HG03469 (cell line): ENCODE measurements around the gene UBE2J2.
A peak's percentile ranks its signal among the peaks of the same experiment; 100 is the strongest.

ENCODE experiments used
- ATAC-seq: cut with Tn5 transposase; IDR thresholded peaks from one replicate; pipeline ENCODE4 v1.9.1; 2021; ENCODE audit warnings: mild to moderate bottlenecking, moderate library complexity, moderate number of reproducible peaks; ENCODE audit not compliant: unreplicated experiment

Gene UBE2J2

DNA sequence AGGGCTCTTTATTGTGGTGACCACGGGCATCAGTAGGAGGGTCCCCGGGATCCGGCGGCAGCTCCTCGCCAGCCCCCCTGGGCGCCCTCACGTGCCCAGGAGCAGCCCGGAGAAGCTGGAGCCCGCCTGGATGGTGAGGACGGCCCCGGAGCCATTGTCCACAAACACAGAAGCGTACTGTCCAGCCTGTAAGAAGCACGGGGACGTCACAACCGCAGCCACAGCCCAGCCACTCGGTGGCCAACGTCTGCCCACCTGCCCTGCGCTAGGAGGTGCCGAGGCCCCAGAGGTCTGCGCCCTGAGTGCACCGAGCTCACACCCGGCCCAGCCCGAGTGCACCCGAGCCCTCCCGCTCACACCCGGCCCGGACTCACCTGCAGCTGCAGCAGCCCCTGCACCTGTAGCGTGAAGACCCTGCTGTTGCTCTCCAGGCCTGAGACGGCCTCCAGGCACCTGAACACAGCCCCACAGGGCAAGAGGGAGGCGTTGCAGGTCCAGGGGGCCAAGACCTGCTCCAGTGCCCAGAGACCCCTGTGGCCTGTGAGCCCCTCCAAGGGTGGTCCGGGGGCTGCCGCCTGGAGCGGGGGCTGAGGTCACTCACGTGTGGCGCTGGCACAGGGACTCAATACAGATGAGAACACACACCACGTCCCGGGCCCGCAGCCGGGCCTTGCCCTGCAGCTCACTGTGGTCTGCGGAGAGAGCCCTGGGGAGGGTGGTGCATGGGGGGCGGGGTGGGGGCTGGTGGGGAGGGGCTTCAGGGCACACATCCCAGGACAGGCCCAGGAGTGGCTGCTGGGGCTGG, 31.0 kb downstream of the UBE2J2 start:
- ATAC-seq, result no peak

DNA sequence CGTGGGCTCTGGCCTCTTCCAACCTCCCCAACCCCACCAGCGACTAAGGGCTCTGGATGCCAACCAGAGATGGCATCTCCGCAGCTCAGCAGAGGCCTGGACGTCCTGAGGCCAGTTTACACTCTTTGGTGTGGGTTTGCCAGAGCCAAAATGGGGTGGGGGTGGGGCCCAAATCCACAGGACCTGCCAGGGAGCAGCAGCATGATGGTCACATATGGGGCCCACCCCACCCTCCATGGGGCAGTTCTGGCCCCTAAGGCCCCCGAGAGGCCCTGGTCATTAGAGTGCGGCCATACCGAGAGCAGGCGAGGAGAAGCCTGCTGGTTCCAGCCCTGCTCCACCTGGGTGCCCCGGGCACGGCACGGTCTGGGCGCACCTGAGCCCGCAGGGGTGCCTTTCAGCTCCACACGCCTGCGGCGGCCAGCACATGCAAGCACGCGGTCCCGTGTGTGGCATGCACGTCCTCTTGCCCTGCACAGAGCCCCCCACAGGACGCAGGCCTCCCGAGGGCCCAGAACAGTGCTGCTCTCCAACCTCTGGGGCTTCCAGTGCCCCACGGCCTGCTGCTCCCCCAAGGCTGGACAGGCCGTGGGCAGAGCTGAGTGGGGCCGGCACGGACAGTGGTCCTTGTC, 31.9 kb downstream of the UBE2J2 start:
- no peak for ATAC-seq

DNA sequence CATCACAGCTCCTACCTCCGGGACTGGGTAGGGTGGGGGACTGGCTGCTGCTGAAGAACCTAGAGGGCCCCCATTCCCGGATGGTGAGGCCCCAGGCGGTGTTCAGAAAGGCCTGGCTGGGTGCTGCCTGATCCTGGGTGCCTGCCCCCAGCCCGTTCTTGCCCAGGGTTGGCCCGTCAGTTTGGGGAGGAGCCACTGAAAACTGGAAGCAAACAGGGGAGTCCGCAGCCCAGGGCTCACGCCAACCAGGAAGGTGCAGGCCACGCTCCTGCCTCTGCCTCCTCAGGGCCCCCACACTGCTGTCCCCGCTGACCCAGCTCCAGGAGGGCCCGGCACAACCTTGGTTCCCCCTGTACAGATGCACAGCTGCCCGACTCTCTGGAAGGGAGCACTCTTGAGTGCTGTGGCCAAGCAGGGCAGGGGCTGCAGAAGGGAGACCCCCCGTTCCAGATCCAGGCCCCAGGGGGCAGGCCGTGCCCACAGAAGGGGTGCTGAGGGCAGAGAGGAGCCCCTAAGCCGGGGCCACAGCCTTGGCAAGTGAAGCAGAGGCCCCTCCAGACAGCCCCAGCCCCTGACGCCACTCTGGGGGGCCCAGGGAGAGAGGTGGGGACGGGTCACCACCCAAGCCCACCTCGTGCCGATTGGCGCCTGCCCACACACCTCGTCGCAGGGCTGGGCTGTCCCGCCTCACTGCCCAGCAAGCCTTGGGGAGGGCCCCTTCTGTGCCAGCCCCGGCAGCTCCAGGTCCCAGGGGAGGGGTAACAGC, 32.6 kb downstream of the UBE2J2 start:
- ATAC-seq, result no peak

DNA sequence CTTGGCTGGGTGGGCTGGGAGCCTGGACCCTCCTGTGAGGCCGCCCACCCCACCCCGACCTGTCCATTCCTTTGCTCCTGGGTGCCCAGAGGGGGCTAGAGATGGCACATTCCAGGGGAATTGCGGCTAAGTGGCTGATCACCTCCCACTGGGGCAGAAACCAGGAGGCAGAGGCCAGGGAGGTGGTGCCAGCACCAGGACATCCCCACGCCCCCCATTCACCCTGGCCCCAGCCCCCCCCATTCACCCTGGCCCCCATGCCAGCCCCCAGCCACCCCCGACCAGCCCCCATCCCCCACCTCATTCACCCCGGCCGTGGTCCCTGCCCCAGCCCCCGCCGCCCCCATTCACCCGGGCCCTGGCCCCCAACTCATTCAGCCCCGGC, 33.3 kb downstream of the UBE2J2 start:
- ATAC-seq, result no peak

DNA sequence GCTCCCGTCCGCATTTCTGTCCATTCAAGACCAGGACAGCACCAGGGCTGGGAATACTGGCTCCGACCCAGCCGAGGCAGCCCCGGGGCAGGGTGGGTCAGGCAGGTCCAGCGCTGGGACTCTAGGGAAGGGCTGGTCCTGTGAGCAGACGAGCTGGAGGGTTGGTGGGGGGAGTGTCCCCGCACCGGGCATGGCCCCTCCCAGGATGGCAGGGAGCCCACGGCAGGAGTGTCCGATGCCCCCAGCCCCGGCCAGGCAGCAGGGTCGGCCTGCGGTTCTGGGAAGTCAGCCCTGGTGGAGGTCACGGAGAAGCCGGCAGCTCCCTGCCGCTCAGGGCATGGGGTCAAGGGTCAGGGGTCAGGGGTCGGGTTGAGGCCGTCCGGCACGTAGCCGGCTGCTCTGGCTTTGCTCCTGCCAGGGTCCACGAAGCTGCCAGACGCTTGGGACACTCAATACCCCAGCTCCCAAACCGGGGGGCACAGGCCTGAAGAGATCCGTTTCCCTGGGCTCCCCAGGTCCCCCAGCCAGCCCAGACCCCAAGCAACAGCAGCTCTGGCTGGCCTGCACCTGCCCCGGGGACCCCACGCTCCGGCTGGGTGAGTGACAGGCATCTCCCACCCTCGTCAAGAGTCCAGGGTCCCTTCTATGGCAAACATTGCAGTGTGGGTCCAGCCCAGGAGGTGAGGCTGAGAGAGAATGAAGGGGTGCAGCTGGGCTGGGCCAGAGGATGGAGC, 33.9 kb downstream of the UBE2J2 start:
- ATAC-seq, result no peak

DNA sequence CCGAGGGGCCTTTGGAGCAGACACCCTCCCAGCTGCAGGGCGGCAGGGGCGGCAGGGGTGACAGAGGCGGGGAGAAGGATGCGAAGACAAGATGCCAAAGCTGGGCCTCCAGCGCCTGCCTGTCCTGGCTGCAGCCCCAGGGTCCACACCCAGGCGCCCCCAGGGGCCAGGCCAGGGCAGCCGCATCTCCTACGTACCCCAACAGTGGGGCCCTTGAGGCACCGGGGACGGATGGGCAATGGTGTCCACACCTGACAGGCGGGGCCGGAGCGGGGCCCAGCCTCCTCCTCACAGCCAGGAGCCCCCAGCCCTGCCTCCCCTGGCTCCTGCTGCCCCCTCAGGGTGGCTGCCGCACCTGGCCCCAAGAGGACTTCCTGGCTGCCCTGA, 34.4 kb downstream of the UBE2J2 start:
- no peak for ATAC-seq

DNA sequence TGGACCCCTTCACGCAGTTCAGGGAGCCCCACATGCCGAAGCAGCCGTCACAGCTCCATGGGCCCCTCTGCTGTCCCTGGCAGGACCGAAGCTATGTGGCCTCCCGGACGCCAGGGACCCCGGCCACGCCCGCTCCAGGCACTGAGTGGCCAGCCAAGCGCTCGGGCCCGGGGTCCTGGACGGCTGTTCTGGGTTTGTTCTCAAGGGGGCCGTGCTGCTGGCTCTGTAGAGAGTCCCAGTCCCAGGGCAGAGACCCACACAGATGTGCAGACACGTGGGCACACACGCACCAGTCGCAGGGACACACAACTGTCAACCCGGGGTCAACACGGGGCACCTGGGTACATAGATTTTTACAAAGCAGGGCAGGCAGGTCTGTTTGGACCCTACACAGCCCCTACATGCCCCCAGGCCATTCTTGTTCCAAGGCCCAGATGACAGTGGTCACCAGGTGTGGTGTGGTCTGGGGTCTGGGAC, 34.9 kb downstream of the UBE2J2 start:
- no peak for ATAC-seq

DNA sequence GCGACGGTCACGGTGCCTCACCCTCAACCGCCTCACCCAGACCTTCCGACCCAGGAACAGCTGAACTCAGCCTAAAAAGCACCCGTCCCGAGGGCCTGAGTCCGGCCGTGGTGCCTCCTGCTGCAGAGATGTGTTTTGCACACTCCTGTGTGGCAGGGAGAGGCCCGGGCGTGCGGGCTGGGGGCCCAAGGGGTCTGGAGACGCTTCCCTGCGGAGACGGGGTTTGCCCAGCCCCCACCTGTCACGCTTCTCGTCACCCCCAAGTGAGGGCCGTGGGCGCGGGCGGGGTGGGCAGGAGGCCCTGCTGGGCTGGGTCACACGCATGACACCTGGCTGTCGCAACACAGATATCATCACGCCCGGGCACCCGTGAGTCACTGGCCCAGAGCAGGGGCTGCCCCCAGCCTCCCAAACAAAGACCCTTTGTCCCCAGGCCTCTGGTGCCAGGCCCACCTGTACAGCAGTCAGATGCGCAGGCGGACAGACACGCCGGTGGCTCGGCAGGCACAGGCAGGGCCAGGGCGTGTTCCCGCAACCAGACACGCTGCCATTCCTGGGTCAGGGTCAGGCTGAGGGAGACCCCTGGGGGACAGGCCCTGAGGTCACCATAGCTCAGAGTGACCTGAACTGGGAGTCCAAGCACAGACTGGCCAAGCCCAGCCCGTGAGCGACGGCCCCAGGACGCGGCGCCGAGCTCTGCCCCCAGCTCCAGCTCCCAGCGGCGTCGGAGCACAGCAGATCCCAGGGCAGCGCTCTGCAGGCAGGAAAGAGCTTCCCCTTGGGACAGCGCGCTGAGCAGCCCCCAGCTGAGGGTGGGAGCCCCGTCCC, 35.6 kb downstream of the UBE2J2 start:
- ATAC-seq, result no peak

DNA sequence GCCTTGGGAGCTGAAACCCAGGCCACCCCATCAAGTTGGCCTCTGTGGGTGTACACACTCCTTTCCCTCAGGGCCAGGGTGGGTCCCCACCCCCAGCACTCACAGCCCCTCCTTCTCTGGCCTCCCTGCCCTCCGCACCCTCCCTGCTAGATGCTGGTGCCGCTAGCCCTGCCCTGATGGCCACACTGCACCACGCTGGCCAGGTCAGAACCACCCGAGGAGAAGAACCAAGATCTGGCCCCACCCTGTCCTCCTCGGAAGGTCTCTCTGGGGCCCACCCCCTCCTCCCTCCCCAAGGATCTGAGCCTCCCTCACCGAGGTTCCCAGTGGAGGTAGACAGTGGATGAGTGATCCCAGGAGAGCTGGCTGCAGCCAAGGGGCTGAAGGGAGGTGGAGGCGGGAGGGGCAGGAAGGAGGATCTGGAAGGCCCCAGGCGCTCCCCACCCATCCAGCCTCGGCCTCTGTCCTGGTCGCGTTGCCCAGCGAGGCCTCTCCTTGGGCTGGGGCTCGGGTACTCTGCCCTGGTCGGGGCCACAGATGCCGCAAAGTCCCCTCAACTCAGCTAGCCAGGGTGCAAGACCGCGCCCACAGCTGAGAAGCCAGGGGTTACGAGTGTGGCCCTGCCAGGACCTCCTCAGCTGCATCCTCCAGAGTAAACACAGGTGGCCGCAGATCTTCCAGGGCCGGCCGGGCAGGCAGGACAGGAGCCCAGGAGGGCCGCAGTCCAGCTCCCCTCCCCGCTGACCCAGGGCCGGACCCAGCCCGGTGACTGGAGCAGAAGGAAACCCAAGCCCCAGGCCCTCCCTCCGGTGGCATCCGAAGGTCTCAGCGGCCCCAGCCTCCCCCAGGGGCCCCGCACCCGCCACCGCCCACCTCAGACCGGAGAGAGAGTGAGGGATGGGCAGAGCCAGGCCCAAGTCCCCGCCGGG, 36.4 kb downstream of the UBE2J2 start:
- ATAC-seq, result no peak

DNA sequence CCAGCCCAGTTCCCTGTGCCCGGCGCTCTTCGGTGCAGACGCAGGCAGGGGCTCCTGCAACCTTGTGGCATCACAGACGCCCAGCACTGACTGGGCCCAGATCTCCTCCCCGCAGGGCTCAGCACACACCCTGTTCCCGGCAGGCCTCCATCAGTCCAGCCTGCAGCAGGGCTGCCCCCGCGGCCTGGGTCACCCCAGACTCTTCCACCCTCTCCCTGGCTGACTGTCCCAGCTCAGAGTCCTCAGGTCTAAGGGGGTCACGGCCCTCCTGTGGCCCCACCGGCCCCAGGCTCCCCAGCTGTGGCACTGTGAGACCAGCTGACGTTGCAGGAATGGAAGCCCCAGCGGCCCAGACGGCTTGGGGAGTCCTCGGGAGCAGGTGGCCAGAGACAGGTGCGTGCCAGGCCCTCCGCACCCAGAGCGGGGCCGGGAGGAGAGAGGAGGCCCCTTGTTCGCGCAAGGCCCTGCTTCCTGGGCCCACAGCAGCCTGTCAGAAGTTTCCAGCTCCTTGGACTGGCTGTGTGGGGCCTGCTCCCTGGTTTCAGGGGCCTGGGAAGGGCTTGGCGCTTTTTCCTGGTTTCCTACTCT, 37.4 kb downstream of the UBE2J2 start:
- no peak for ATAC-seq

DNA sequence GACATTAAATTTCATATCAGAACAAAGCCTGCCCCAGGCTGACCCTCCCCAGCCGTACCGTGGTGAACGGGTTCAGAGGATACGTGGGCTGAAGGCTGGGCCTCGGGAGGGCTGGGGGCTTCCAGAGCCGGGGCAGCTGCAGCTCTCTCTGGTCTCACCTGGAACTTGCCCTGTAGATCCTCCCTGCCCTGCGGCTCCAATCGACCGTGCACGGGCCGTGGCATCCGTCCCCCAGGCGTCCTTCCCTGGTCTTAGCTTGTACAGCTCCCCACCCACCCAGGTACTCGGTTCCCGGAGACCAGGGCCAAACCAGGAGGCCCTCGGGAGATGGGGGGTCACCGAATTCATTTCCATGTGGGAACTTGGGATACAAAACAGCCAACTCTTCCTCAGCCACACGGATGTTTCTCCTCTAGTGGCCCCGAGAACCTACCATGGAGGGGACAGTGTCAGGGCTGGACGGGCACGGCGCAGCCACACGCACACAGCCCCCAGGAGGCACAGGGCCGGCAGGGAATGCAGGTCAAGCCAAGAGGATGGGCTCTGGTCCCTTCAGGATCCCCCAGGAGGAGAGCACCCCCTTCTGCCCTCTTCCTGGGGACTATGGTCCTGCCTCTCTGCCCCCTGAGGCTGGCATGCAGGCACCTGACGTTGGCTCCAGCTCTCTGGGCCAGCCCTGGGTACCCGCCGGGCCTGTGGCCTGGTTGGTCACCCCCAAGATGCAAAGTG, 38.5 kb downstream of the UBE2J2 start:
- ATAC-seq, result no peak

DNA sequence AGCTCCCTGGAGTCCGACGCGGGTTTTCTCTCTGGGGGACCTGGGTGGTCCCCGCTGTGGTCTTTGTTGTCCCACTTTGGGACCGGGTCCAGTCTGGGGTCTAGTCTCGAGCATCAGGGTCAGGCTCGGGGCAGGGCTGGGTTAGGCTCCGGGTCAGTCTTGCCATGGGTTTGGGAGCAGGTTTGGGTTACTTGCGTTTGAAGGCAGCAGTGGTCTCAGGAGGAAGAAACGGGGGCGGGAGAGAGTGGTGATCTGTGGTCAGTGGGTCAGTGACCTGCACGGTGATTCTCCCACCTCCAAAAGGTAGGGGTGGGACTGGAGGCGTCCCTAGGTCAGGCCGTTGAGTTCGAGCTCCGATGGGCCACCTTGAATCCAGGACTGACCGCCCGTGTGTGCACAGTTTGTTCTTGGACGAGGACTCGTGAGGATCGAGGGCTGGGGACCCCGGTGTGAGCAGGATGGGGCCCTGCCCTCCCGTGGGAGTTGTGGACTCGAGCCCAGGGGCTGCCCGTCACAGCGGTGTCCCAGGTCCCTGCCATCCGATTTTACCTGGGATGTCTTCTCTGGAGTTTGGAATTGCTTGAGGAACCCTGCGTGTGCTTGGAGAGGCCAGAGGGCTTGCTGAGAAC, 39.4 kb downstream of the UBE2J2 start:
- no peak for ATAC-seq

DNA sequence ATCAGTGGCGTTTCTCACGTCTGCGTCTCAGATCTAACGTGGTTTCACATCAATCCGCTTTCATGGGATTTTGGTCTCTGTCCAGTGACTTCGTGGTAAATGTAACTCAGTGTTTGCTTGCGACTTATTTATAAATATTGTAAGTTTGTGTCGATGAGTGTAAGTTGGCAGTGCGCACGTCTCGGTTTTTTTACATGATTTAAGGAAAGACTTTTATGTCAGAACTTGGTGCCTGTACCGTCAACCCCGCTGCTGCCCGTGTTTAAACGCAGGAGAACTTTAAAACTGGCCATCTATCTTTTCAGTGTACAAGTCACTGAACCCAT, 40.1 kb downstream of the UBE2J2 start:
- no peak for ATAC-seq

DNA sequence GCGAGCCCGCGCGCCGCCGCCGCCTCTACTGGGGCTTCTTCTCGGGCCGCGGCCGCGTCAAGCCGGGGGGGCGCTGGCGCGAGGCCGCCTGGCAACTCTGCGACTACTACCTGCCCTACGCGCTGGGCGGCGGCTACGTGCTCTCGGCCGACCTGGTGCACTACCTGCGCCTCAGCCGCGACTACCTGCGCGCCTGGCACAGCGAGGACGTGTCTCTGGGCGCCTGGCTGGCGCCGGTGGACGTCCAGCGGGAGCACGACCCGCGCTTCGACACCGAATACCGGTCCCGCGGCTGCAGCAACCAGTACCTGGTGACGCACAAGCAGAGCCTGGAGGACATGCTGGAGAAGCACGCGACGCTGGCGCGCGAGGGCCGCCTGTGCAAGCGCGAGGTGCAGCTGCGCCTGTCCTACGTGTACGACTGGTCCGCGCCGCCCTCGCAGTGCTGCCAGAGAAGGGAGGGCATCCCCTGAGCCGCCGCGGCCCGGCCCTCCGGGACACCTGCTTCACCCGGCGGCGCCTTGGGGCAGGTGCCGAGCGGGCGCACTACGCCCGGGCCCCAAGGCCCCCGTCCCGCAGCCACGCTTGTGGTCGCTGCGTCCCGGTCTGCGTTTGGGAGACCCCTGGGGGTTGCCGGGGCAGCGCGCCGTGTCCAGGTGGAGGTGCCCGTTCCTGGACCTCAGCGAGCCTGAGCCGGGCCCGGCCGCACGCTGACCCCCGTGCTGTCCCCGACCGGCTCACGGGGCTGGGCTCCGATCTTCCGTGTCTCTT, 40.7 kb downstream of the UBE2J2 start:
- ATAC-seq, result no peak

DNA sequence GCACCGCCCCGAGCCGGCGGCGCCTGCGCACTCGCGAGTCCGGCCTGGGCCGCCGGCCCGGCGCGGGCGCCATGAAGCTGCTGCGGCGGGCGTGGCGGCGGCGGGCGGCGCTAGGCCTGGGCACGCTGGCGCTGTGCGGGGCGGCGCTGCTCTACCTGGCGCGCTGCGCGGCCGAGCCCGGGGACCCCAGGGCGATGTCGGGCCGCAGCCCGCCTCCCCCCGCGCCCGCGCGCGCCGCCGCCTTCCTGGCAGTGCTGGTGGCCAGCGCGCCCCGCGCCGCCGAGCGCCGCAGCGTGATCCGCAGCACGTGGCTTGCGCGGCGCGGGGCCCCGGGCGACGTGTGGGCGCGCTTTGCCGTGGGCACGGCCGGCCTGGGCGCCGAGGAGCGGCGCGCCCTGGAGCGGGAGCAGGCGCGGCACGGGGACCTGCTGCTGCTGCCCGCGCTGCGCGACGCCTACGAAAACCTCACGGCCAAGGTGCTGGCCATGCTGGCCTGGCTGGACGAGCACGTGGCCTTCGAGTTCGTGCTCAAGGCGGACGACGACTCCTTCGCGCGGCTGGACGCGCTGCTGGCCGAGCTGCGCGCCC, 41.4 kb downstream of the UBE2J2 start, which contains the start of gene B3GALT6:
TSS of gene B3GALT6 (plus strand) at position 30 of the 588 bp plus-strand sequence. CDS start at position 72, 42 bp downstream.
- no peak for ATAC-seq

DNA sequence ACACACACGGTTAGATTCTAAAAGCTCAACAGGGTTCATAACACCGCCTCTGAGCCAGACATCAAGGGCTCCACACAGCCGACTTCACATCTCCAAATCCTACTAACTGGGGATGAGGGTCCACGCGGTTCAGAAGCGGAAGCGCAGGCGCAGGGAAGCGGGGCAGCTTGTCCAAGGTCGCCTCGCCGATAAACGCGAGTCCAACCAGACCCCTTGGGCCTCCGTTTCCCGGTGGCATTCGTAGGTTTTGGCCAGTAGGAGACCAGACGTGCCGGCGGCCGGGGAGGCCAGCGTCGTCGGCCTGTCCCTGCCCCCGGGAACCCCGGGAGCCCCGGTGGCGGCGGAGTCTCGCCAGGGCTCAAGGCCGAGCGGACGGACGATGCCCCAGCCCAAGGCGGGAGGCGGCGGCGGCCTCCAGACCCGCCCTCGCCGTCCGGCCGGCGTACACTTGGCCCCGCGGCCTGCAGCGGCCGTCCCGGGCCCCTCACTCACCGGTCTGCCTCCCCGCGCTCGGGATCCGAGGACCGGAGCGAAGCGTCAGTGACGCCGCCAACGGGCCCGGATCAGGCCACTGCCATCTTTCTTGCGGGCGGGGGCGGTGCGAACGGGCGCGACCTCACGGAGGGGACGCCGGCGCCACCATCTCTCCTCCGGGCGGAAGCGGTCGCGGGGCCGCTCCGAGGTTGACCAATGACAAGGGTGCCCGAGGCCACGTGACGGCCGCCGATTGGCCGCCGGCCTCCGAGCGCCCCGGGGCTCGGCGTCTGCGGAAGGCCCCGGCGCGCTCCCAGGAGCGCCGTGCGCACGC, 42.0 kb downstream of the UBE2J2 start, which contains the start of gene SDF4:
TSS of gene SDF4 (minus strand) at position 602 of the 808 bp plus-strand sequence. CDS start 3,229 bp downstream, outside the sequence.
- ATAC-seq, result peak; percentile 83
